DND-41 (cell line): ENCODE data around the gene MTO1.
"Not testable (repeated sequence)": the region's sequence is repeated elsewhere in the genome, so short reads cannot be mapped to it uniquely, and the experiment has no call there.

Experiments used
- EZH2 ChIP-seq: IDR thresholded peaks from 3 replicates; pipeline ENCODE4 v1.6.1; 2012; ENCODE audit warnings: borderline replicate concordance, low read depth, mild to moderate bottlenecking, moderate library complexity, low read length, inconsistent platforms; ENCODE audit not compliant: severe bottlenecking
- TF ChIP-seq, protein P1 (sequence below): IDR thresholded peaks from 2 replicates; pipeline ENCODE4 v1.5.1; 2012; ENCODE audit warnings: borderline replicate concordance, low read length, moderate library complexity, mild to moderate bottlenecking; ENCODE audit not compliant: poor library complexity, severe bottlenecking; ENCODE audit errors: extremely low read depth

DNA sequence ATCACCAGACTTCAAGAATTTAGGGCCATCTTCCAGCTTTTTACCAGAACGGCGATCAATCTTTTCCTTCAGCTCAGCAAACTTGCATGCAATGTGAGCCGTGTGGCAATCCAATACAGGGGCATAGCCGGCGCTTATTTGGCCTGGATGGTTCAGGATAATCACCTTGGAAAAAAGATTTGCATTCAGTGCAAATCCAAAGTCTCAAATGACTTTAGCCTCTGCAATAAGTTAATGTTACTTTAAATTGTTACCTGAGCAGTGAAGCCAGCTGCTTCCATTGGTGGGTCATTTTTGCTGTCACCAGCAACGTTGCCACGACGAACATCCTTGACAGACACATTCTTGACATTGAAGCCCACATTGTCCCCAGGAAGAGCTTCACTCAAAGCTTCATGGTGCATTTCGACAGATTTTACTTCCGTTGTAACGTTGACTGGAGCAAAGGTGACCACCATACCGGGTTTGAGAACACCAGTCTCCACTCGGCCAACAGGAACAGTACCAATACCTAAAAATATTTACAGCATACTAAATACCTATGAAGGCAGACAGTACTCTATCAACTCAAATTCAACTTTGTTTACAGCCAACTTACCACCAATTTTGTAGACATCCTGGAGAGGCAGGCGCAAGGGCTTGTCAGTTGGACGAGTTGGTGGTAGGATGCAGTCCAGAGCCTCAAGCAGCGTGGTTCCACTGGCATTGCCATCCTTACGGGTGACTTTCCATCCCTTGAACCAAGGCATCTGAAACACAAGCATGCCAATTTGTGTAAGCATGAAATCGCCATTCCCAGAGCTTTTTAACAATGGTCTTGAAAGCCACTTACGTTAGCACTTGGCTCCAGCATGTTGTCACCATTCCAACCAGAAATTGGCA is 56.8 kb downstream of the MTO1 start:
- TF ChIP-seq, protein P1, sequence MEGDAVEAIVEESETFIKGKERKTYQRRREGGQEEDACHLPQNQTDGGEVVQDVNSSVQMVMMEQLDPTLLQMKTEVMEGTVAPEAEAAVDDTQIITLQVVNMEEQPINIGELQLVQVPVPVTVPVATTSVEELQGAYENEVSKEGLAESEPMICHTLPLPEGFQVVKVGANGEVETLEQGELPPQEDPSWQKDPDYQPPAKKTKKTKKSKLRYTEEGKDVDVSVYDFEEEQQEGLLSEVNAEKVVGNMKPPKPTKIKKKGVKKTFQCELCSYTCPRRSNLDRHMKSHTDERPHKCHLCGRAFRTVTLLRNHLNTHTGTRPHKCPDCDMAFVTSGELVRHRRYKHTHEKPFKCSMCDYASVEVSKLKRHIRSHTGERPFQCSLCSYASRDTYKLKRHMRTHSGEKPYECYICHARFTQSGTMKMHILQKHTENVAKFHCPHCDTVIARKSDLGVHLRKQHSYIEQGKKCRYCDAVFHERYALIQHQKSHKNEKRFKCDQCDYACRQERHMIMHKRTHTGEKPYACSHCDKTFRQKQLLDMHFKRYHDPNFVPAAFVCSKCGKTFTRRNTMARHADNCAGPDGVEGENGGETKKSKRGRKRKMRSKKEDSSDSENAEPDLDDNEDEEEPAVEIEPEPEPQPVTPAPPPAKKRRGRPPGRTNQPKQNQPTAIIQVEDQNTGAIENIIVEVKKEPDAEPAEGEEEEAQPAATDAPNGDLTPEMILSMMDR, result not testable (repeated sequence)
- not testable (repeated sequence) for TF ChIP-seq EZH2
